NCI-H2029 (cell line): ENCODE data around the gene LHPP.
"Not testable (repeated sequence)": the region's sequence is repeated elsewhere in the genome, so short reads cannot be mapped to it uniquely, and the experiment has no call there.

Source experiments
- DNase-seq: peaks from one replicate; lab custom pipeline; 2025; lab: John Stamatoyannopoulos, UW

The LHPP gene

GRCh38 chr10:124537166-124537725 is 75.6 kb downstream of the LHPP start:
- no peak for DNase-seq

- no peak for DNase-seq
Measured at GRCh38 chr10:124537891-124538290, 76.3 kb downstream of the LHPP start.

- no peak for DNase-seq
Measured at GRCh38 chr10:124538706-124539105, 77.1 kb downstream of the LHPP start.

- DNase-seq = no peak
Measured at GRCh38 chr10:124539935-124540641, 78.5 kb downstream of the LHPP start.

- no peak for DNase-seq
Measured at GRCh38 chr10:124541076-124541903, 79.7 kb downstream of the LHPP start.

- no peak for DNase-seq
Measured at GRCh38 chr10:124542336-124542735, 80.7 kb downstream of the LHPP start.

- DNase-seq = no peak
Measured at GRCh38 chr10:124543146-124543545, 81.5 kb downstream of the LHPP start.

GRCh38 chr10:124543971-124544370 is 82.3 kb downstream of the LHPP start:
- no peak for DNase-seq

- no peak for DNase-seq
Measured at GRCh38 chr10:124544711-124545110, 83.1 kb downstream of the LHPP start.

- peak; percentile 80 for DNase-seq
Measured at GRCh38 chr10:124545351-124546054, 83.9 kb downstream of the LHPP start.

- peak; percentile 80 for DNase-seq
Measured at GRCh38 chr10:124546055-124546369, 84.4 kb downstream of the LHPP start.

GRCh38 chr10:124546957-124547646 is 85.5 kb downstream of the LHPP start:
- DNase-seq = no peak

- DNase-seq = no peak
Measured at GRCh38 chr10:124547647-124548168, 86.1 kb downstream of the LHPP start.

- DNase-seq = not testable (repeated sequence)
Measured at GRCh38 chr10:124549171-124549570, 87.5 kb downstream of the LHPP start.

GRCh38 chr10:124550293-124551034 is 88.8 kb downstream of the LHPP start:
- DNase-seq = no peak

- DNase-seq = no peak
Measured at GRCh38 chr10:124551097-124551496, 89.5 kb downstream of the LHPP start.

- DNase-seq = no peak
Measured at GRCh38 chr10:124551755-124552154, 90.1 kb downstream of the LHPP start.

GRCh38 chr10:124552691-124553276 is 91.2 kb downstream of the LHPP start:
- no peak for DNase-seq

- DNase-seq = no peak
Measured at GRCh38 chr10:124554085-124554858, 92.6 kb downstream of the LHPP start.

GRCh38 chr10:124557167-124557566 is 95.5 kb downstream of the LHPP start:
- no peak for DNase-seq
